CD14-positive monocyte (primary cell): ENCODE measurements around the gene GYS2. TPM values are rescaled to one million over a fixed set of nuclear protein-coding genes. Genes with fewer than 3 reads are reported as not detected.

ENCODE experiments used
- DNase-seq, 3 donors: peaks; one replicate each; pipeline ENCODE4 v3.0.0-alpha.2; 2011 to 2022
- H2AFZ ChIP-seq: 2 replicates; pipeline ENCODE4 v1.6.0; 2012; ENCODE audit warnings: mild to moderate bottlenecking, low read depth, low read length, inconsistent platforms; ENCODE audit not compliant: insufficient read depth, poor library complexity, severe bottlenecking
- H3K27ac ChIP-seq, 2 donors: 1 replicate in 1 of 2; 2 replicates in 1 of 2; pipeline ENCODE4 v1.5.1; 2012 to 2013; ENCODE audit warnings: low read length in 2 of 2, control low read depth in 1 of 2, inconsistent platforms in 1 of 2, low read depth in 1 of 2, mild to moderate bottlenecking in 1 of 2
- H3K27me3 ChIP-seq, 2 donors: one replicate each; pipeline versions ENCODE4 v1.6.0 to v1.6.1; 2011 to 2013; ENCODE audit warnings: low read length in 2 of 2; ENCODE audit not compliant: control insufficient read depth in 2 of 2, insufficient read depth in 2 of 2
- H3K36me3 ChIP-seq, 2 donors: replicated peaks in 1 of 2; 1 replicate in 1 of 2; 2 replicates in 1 of 2; pipeline versions ENCODE4 v1.5.1 to v1.6.1; 2012 to 2013; ENCODE audit warnings: low read length in 2 of 2, control low read depth in 1 of 2, inconsistent platforms in 1 of 2, mild to moderate bottlenecking in 1 of 2; ENCODE audit not compliant: insufficient read depth in 2 of 2, control insufficient read depth in 1 of 2
- H3K4me1 ChIP-seq, 2 donors: 1 replicate in 1 of 2; 2 replicates in 1 of 2; pipeline versions ENCODE4 v1.5.1 to v1.6.1; 2012 to 2013; ENCODE audit warnings: low read length in 2 of 2, control low read depth in 1 of 2, inconsistent platforms in 1 of 2, mild to moderate bottlenecking in 1 of 2, moderate library complexity in 1 of 2; ENCODE audit not compliant: insufficient read depth in 2 of 2, control insufficient read depth in 1 of 2
- H3K4me2 ChIP-seq: replicated peaks from 2 replicates; pipeline ENCODE3; 2012; ENCODE audit warnings: low read length, moderate library complexity, mild to moderate bottlenecking; ENCODE audit not compliant: poor library complexity, severe bottlenecking; ENCODE audit errors: extremely low read depth
- H3K4me3 ChIP-seq, 3 experiments: fragments of 200-600 bp in 1 of 3; sonication (generic) in 1 of 3; replicated peaks in 1 of 3; 1 replicate in 2 of 3; 2 replicates in 1 of 3; pipeline ENCODE4 v1.5.1; 2011 to 2013; ENCODE audit warnings: low read length in 3 of 3, mild to moderate bottlenecking in 3 of 3, control low read depth in 2 of 3, low read depth in 2 of 3, inconsistent platforms in 1 of 3, moderate library complexity in 1 of 3
- H3K79me2 ChIP-seq: 2 replicates; pipeline ENCODE4 v1.6.0; 2012; ENCODE audit warnings: mild to moderate bottlenecking, control low read depth, inconsistent platforms, low read length, moderate library complexity; ENCODE audit not compliant: insufficient read depth
- H3K9ac ChIP-seq: 2 replicates; pipeline ENCODE4 v1.6.0; 2017; ENCODE audit warnings: low read length, mild to moderate bottlenecking; ENCODE audit not compliant: insufficient read depth, poor library complexity, severe bottlenecking
- H3K9me3 ChIP-seq, 2 donors: replicated peaks in 1 of 2; 1 replicate in 1 of 2; 2 replicates in 1 of 2; pipeline versions ENCODE4 v1.5.1 to v1.6.1; 2012 to 2013; ENCODE audit warnings: low read length in 2 of 2, control low read depth in 1 of 2; ENCODE audit not compliant: control insufficient read depth in 1 of 2, insufficient read depth in 1 of 2
- H4K20me1 ChIP-seq: 2 replicates; pipeline ENCODE4 v1.6.0; 2012; ENCODE audit warnings: mild to moderate bottlenecking, low read length, control low read depth, moderate library complexity; ENCODE audit not compliant: insufficient read depth
- H3K27ac Mint-ChIP-seq, 7 donors: one replicate each; pipeline ENCODE4 v1.8.0; 2020; ENCODE audit warnings: mild to moderate bottlenecking in 7 of 7, mixed read lengths in 7 of 7, moderate library complexity in 6 of 7, inconsistent platforms in 2 of 7
- H3K27me3 Mint-ChIP-seq, 3 donors: one replicate each; pipeline ENCODE4 v1.8.0; 2021 to 2022; ENCODE audit warnings: low read depth in 3 of 3, mild to moderate bottlenecking in 3 of 3, mixed read lengths in 3 of 3, moderate library complexity in 3 of 3, inconsistent platforms in 1 of 3
- H3K36me3 Mint-ChIP-seq, 2 donors: one replicate each; pipeline ENCODE4 v1.8.0; 2020; ENCODE audit warnings: mixed read lengths in 2 of 2, inconsistent platforms in 1 of 2, mild to moderate bottlenecking in 1 of 2
- H3K4me1 Mint-ChIP-seq: one replicate; pipeline ENCODE4 v1.8.0; 2020; ENCODE audit warnings: mild to moderate bottlenecking, mixed read lengths
- H3K4me3 Mint-ChIP-seq, 2 donors: one replicate each; pipeline ENCODE4 v1.8.0; 2020; ENCODE audit warnings: mild to moderate bottlenecking in 2 of 2, mixed read lengths in 2 of 2, moderate library complexity in 1 of 2
- H3K9me3 Mint-ChIP-seq, 7 donors: one replicate each; pipeline ENCODE4 v1.8.0; 2020 to 2022; ENCODE audit warnings: mixed read lengths in 7 of 7, mild to moderate bottlenecking in 6 of 7, moderate library complexity in 6 of 7, inconsistent platforms in 2 of 7
- WGBS: methylation state at CpG from one replicate; pipeline ENCODE4 v1.1.5; 2013; ENCODE audit warnings: missing lambda C conversion rate; ENCODE audit not compliant: insufficient coverage; 5-methylcytosine and 5-hydroxymethylcytosine counted together
- intact Hi-C, 2 donors: fragments of 100-400 bp; cut with micrococcal nuclease; formaldehyde crosslinking; loops; one replicate each; pipeline versions ENCODE4 v1.15.0 to v1.15.1; 2023
- polyA plus RNA-seq, 3 donors: library from polyadenylated mRNA; depleted of rRNA in 1 of 3; unstranded in 2 of 3; stranded (reverse) in 1 of 3; fragments of 300-500 nt in 2 of 3; fragments of >200 nt in 1 of 3; fragmentation: Illumina TruSeq in 2 of 3; gene quantifications; 1 replicate in 2 of 3; 2 replicates in 1 of 3; pipeline ENCODE4 v1.2.3, GENCODE V29; 2012 to 2021
- TF ChIP-seq, protein P1 (sequence below): fragments of 200-600 bp; IDR thresholded peaks from one replicate; pipeline ENCODE4 v1.8.0; 2022; ENCODE audit warnings: antibody characterized with exemption, mild to moderate bottlenecking

GYS2 gene
- polyA plus RNA-seq, 3 donors: not detected

DNA sequence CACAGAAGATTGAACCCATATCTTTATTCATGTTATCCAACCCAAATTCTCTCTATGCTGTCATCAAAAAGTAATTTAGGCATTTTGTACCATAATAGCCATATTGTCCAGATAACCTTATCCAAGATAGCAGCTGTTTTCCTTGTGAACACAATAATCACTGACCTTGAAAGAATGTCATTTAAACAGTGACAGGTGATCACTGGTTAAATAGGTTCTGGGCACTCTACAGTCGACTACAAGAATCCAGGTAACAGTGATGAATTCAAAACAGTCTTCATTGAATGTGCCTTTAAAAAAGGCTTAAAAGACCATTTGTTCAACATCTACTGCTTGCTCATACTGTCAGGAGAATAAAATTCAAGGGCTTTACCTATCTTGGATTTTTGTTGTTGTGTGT, 83.1 kb downstream of the GYS2 start:
- TF ChIP-seq, protein P1, sequence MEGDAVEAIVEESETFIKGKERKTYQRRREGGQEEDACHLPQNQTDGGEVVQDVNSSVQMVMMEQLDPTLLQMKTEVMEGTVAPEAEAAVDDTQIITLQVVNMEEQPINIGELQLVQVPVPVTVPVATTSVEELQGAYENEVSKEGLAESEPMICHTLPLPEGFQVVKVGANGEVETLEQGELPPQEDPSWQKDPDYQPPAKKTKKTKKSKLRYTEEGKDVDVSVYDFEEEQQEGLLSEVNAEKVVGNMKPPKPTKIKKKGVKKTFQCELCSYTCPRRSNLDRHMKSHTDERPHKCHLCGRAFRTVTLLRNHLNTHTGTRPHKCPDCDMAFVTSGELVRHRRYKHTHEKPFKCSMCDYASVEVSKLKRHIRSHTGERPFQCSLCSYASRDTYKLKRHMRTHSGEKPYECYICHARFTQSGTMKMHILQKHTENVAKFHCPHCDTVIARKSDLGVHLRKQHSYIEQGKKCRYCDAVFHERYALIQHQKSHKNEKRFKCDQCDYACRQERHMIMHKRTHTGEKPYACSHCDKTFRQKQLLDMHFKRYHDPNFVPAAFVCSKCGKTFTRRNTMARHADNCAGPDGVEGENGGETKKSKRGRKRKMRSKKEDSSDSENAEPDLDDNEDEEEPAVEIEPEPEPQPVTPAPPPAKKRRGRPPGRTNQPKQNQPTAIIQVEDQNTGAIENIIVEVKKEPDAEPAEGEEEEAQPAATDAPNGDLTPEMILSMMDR: no peak
- Mint-ChIP-seq H3K27me3 (peaks cover 11 to 22% (median 18%) of the 10 kb centered on the region in 3 donors), H3K4me1 (no peaks in the 10 kb centered on the region), H3K27ac (no peak overlapping the region), H3K9me3 (peaks cover 2 to 5% (median 4%) of the 10 kb centered on the region in 7 donors), H3K36me3 (peaks cover 11 to 14% of the 10 kb centered on the region in 2 donors), H3K4me3 (no peak overlapping the region)
- Histone ChIP-seq H3K27ac (no peak overlapping the region), H3K36me3 (peaks cover 12 to 20% of the 10 kb centered on the region in 2 donors), H3K9ac (no peak overlapping the region), H3K9me3 (no peaks in the 10 kb centered on the region), H3K27me3 (peaks cover 19 to 20% of the 10 kb centered on the region in 2 donors), H3K4me3 (no peak overlapping the region), H2AFZ (no peak overlapping the region), H3K79me2 (no peaks in the 10 kb centered on the region), H3K4me2 (no peak overlapping the region), H3K4me1 (no peaks in the 10 kb centered on the region), H4K20me1 (no peaks in the 10 kb centered on the region)
- intact Hi-C loops: no loop called here
- no peak for DNase-seq
- WGBS: 100% methylated on average over 1 of the region's 1 CpG

DNA sequence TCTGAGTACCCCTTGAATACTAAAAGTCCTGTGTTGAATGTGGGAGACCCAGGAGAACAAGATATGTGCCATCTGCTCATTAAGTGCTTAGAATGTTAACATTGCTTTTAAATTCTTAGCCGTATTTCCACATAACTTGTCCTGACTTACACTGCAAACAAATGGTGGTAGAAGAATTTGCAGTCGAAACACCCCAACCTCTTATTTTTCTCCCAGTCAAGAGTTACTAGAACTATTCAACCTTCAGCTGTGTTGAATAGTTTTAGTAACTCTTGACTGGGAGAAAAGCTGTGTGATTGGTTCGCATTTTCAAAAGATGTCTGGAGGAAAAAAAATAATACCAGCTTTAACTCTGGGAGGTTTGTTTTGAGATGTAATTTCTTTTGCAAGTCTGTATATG, 86.2 kb downstream of the GYS2 start:
- no peaks in the 10 kb centered on the region for H3K4me1 ChIP-seq
- DNase-seq: no peak
- Mint-ChIP-seq H3K27me3 (peaks cover 0 to 3% (median 1%) of the 10 kb centered on the region in 3 donors), H3K36me3 (peaks cover 35 to 39% of the 10 kb centered on the region in 2 donors), H3K4me3 (no peak overlapping the region), H3K4me1 (no peaks in the 10 kb centered on the region), H3K27ac (no peak overlapping the region), H3K9me3 (peaks cover 0 to under 1% (median 0%) of the 10 kb centered on the region in 7 donors)
- TF ChIP-seq, protein P1: no peak
- intact Hi-C loops: no loop called here
- no peak overlapping the region for H3K4me3 ChIP-seq
- no peaks in the 10 kb centered on the region for H3K9me3 ChIP-seq
- no peaks in the 10 kb centered on the region for H3K79me2 ChIP-seq
- H3K27ac ChIP-seq: no peak overlapping the region
- peaks cover 0 to 2% of the 10 kb centered on the region in 2 donors for H3K27me3 ChIP-seq
- H4K20me1 ChIP-seq: no peaks in the 10 kb centered on the region
- H2AFZ ChIP-seq: no peak overlapping the region
- H3K36me3 ChIP-seq: peaks cover 41 to 51% of the 10 kb centered on the region in 2 donors
- 100% methylated on average over 1 of the region's 3 CpGs for WGBS
- no peak overlapping the region for H3K9ac ChIP-seq
- H3K4me2 ChIP-seq: no peak overlapping the region
